ENCODE results near the gene TFF3. TPM values are rescaled to one million over a fixed set of nuclear protein-coding genes. Genes with fewer than 3 reads are reported as not detected.

Gene TFF3
- 2.3 TPM for total RNA-seq

- peak; percentile 6 for ATAC-seq
Measured at GRCh38 chr21:42315296-42315891, at the start of gene TFF3. TSS of gene TFF3 (minus strand) at chr21:42315409. CDS start at chr21:42315374, 35 bp downstream.

DNA sequence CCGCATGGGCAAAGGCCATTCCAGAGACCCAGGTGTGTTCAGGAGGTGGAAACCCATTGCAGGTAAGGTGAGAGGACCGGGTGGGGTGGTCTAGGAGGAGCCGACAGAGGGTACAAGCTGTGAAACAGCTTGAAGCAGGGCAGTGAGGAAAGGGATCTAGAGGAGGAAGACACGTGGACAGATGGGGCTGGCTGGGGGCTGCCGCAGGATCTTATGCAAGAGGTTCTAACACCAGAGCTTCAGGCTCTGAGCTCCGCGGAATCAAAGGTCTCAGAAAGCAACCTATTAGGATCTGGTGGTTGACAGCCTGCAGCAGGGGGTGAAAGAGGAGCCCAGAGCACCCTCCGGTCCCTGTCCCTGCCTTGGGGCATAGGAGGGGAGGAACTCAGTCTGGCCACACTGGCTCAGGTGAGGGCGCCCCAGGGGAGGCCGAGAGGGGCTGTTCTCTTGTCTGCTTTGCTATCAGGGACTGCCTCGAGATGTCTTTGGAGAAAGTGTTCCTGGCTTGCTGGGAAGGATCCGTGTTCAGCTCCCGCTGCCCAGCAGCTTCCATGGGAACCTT is 49.2 kb upstream of the TFF3 start:
- ATAC-seq, result no peak

DNA sequence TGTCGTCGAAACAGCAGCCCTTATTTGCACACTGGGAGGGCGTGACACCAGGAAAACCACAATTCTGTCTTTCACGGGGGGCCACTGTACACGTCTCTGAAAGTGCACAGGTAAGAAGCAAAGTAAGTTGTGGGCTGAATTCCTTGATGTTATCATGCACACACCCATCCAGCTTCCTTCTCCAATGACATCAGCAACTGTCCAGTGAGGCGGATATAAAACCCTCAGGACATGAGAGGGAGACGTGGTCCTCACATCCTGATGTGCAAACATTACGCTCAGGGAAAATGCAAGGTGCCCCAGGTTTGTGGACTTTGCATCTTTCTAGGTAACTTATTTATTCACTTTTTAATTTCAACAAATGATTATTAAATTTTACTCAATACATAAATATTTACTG is 48.1 kb upstream of the TFF3 start:
- ATAC-seq, result no peak

- ATAC-seq, result no peak
Measured at GRCh38 chr21:42362700-42363099, 47.5 kb upstream of the TFF3 start.

DNA sequence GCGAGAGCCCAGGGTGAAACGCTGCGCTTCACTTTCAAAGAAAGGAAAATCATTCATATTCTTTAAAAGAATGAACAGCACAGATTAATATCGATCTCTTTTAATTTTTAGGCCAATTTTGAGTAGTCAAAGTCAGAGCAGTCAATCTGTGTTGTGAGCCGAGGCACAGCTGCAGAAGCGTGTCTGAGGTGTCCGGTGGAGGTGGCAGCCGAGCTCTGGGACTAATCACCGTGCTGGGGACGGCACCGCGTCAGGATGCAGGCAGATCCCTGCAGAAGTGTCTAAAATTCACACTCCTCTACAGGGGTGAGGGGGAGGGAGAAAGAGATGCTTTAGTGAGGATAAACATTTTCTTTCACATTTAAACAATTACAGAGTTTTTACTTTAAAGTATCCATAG is 47.0 kb upstream of the TFF3 start:
- ATAC-seq, result no peak

DNA sequence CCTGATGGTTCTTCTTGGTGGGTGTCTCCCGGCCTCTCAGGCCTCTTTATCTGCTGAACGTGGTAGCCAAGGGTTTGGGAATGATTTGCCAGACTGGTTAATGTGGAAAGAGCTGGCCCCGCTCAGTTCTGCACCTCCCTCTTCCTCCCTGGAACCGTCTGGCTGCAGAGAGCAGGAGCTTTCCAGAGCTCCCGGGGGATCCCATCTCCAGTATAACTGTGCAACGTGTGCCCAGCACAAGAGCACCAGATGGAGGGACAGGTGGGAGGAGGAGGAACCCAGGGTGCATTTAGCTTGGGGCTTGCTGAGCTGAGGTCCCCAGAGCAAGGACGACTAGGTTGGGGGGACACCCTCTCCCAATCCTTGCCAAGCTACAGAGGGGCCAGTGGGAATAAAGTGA is 46.1 kb upstream of the TFF3 start:
- ATAC-seq, result no peak

- no peak for ATAC-seq
Measured at GRCh38 chr21:42360317-42360716, 45.1 kb upstream of the TFF3 start.

DNA sequence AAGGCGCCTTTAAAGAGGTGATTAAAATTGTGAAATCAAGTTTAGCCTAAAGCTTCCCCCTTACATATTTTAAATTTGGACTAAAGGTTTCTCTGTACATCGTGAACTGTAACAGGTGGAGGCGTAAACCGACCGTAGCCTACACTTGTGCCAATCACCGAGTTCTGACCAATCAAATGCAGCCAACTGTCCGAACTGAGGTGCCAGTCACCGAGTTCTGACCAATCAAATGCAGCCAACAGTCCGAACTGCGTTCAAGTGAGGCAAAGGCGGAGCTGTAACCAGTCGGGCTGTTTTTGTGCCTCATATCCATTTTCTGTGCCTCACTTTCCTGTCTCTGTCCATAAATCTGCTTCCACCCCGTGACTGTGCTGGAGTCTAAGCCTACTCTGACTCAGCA is 43.7 kb upstream of the TFF3 start:
- ATAC-seq, result peak; percentile 46

DNA sequence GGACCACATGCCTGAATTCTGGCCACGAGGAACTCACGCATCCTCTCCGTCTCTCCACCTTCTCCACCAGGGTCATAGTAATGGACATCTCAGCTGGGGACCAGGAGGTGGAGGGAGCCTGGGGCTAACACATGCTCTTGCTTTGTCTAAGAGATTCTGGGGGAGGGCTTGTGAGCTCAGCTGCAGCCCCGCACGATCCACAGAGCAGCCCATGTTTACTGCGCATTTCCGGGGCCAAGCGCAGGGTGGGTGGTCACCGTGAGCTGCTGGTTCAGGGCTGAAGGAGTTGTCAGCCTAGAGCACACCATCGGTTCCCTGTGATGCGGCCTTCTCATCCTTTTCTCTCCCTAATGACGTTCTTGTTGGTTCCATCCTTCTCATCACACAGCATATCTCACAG is 43.1 kb upstream of the TFF3 start:
- no peak for ATAC-seq

DNA sequence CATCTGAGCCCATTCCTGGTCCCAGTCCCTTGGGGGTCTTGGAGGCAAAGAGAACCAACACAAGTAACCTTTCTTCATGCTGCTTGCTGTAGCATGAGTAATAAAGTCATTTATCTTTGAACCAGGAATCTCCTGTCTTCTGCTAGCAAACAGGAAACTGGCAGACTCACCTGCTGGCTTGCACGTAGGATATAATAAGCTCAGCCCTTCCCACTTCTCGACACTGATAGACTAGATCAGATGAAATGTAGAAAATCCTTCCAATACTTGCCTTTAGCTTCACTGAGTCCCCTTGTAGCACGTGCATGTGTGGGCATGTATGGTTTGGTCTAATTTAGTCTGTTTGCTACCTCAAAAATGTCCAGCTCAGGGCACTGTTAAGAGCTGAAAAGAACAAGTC is 42.1 kb upstream of the TFF3 start:
- ATAC-seq, result no peak

DNA sequence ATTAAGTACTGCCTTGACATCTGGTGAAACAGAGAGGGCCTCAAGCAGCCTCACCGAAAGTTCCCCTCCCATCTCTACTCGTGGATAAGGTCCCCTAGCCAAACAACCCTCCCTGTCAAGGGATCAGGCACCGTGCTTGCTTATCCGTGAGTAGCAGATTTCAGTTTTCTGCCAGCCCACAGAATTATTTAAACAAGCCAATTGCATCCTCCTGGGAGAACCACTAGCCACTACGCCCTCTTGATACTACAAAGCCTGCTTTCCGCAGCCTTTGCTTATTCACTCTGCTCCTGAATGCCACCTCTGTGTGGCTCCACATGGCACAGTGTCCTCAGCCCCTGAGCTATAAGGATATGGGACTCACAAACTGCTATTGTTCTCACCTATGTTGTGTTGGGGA is 41.4 kb upstream of the TFF3 start:
- no peak for ATAC-seq

DNA sequence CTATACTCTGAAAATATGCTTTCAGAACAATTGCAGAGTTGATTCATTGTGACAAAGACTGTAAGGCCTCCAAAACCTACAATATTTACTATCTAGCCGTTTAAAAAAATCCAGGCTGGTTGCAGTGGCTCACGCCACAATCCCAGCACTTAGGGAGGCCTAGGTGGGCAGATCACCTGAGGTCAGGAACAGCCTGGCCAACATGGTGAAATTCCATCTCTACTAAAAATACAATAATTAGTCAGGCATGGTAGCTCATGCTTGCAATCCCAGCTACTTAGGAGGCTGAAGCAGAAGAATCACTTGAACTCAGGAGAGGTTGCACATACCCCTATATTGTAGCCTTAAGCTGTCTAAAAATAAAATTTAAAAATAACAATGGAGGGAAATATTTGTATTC is 40.8 kb upstream of the TFF3 start:
- no peak for ATAC-seq

GRCh38 chr21:42353623-42354022 is 38.4 kb upstream of the TFF3 start:
- ATAC-seq, result no peak

DNA sequence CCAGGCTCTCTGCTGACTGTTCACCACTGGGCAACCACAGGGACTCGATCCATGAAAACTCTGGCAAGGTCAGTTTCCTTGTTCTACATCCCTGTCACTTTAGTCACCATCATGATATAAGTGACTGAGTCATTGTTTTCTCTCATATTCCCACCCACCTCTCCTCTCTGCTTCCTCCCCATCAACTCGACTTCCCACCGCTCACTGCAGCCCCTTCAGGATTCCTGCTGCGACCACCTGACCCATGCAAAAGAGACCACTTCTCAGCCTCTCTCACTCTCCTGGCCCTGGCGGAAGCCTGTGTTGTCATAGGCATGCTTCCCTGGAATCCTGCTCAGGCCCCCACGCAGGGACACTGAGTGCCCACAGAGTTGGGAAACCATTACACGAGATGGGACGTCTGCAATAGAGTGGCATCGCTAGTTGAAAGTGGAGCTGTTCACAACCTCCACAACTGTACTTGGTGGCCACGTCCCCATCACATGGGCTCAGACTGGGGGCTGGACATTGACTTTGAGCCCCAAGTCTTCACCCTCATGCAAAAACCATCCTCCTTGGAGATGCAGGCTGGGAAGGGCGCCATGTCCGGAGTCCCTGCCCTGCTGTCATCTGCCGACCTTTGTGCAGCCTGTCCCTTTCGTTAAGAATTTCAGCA is 37.4 kb upstream of the TFF3 start:
- ATAC-seq, result no peak

DNA sequence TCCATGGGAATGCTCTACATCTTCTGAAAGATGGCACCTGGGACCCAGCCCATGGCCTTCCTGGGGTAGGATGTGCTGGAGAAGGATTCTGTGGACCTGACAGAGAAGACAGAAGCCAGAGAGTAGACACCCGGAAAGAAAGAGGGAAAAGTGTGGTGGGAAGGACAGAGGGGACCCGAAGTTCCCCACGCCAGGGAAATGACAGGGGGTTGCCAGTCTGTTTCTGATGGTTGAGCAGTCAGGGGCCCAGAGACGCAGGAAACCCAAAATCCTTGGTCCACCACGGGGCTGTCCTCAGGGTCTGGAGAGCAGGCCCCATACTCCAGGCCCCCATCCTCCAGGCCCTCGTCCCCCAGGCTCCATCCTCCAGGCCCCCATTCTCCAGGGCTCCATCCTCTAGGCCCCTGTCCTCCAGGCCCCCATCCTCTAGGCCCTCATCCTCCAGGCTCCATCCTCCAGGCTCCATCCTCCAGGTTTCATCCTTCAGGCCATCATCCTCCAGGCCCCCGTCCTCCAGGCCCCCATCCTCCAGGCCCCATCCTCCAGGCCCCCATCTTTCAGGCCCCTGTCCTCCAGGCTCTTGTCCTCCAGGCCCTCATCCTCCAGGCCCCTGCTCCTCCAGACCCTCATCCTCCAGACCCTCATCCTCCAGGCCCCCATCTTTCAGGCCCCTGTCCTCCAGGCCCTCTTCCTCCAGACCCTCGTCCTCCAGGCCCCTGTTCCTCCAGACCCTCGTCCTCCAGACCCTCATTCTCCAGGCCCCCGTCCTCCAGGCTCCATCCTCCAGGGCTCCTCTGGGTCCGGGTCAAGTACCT is 36.6 kb upstream of the TFF3 start:
- ATAC-seq, result no peak

- no peak for ATAC-seq
Measured at GRCh38 chr21:42350927-42351426, 35.8 kb upstream of the TFF3 start, which contains the start of gene TFF2. TSS of gene TFF2 (minus strand) at chr21:42350994. CDS start at chr21:42350957, 37 bp downstream.

- ATAC-seq, result no peak
Measured at GRCh38 chr21:42350318-42350910, 35.2 kb upstream of the TFF3 start.

GRCh38 chr21:42349420-42350317 is 34.5 kb upstream of the TFF3 start:
- ATAC-seq, result no peak

- no peak for ATAC-seq
Measured at GRCh38 chr21:42348762-42349161, 33.6 kb upstream of the TFF3 start.

- ATAC-seq, result no peak
Measured at GRCh38 chr21:42347601-42348327, 32.6 kb upstream of the TFF3 start.
